VCaP (cell line): ENCODE data around the gene AFG3L2.

Source experiments
- H3K27ac ChIP-seq: fragments of 450-650 bp; 2 replicates; pipeline ENCODE4 v1.5.1; 2017
- TF ChIP-seq, protein P1 (sequence below): fragments of 450-650 bp; conservative IDR thresholded peaks from 2 replicates; pipeline ENCODE4 v1.5.1; 2017; ENCODE audit warnings: mild to moderate bottlenecking, moderate library complexity

Gene AFG3L2

DNA sequence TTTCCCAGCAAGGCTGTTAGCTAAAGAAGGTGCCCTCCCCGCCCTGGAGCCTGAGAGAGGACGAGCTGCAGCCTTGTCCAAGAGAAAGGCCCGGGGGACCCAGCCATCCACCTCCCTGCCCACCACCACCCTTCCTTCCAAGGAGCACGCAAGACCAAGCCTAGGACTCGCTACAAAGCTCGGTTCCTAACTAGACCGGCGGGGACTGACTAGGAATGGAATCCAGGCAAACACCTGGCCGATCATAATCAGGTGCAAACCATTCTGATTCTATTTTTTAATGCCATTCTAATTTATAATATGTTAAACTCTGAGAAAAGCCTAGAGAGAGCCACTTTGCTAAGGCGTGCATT lies 88.6 kb downstream of the AFG3L2 start:
- H3K27ac ChIP-seq: no peak overlapping the region
- TF ChIP-seq, protein P1, sequence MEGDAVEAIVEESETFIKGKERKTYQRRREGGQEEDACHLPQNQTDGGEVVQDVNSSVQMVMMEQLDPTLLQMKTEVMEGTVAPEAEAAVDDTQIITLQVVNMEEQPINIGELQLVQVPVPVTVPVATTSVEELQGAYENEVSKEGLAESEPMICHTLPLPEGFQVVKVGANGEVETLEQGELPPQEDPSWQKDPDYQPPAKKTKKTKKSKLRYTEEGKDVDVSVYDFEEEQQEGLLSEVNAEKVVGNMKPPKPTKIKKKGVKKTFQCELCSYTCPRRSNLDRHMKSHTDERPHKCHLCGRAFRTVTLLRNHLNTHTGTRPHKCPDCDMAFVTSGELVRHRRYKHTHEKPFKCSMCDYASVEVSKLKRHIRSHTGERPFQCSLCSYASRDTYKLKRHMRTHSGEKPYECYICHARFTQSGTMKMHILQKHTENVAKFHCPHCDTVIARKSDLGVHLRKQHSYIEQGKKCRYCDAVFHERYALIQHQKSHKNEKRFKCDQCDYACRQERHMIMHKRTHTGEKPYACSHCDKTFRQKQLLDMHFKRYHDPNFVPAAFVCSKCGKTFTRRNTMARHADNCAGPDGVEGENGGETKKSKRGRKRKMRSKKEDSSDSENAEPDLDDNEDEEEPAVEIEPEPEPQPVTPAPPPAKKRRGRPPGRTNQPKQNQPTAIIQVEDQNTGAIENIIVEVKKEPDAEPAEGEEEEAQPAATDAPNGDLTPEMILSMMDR: no peak

DNA sequence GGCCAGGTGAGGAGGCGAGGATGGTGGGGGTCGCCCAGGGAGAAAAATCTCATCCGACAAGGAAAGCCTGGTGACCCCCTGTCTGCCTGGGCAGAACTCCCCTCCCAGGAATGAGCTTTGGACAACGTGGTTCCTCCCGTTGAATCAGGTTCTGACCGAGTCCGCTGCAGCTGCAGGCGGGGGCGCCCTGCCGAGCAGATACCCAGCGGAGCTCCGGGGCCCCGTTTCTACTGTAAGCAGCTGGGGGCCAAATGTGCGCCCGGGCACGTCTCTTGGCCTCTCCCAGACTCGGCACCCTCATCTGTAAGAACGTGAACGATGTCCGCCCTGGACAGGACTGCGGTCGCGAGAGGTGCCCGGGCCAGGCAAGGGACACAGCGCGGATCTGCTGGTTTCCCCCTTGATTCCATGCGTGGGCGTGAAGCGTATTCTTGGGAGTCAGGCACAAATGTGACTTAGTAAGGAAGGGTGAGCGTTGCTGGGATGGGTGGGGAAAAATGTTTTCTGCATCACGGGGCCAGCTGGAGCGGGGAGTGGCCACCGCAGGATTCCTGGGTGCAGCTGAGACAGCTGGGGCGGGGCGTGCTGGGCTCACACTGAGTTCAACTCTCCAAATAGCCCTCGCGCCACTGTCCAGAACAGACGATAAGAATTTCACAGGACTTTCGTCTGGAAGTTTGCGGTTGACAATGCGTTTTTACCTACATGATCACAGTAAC lies 89.2 kb downstream of the AFG3L2 start:
- no peak overlapping the region for H3K27ac ChIP-seq
- TF ChIP-seq, protein P1: no peak

DNA sequence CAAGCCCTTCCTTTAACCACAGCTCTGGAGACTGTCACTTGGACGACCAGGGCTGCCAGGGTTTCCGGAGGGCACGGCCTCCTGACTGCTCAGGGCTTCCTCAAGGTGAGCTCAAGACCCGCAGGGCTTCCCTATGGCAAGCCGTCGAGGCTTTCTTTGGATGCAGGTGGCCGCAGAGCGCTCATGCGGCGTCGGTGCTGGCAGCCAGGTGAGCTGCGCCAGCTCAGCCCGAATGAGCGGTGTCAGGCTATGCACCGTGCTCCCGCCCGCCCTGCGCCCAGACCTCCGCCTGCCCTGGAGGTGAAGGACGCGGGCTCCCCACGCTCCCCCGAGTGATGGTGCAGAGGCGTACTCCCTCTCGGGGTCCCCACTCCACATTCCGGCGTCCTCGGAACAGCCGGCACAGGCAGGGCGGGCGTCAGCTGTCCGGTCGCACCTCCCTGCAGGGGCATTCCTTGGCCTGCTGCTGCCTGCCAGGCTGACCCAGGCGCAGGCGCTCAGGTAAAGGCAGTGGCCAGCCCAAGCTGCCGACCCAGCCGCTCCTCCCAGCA lies 89.8 kb downstream of the AFG3L2 start:
- TF ChIP-seq, protein P1: no peak
- no peak overlapping the region for H3K27ac ChIP-seq

DNA sequence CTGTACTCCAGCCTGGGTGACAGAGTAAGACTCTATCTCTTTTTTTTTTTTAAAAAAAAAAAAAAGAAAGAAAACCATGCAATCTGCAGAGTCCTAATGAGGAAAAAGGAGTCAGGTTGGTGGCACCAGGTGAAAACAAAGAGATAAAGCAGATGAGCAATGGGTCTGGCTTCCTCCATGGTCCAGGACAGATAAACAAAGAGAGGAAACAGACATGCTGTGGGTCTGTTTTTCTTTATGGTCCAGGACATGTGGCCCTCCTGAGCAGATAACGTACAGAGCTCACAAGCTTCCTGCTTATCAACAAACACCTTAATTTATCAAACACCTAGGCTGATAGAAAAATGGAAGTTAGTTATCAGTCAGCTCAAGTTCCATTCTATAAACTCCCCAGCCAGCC lies 93.4 kb downstream of the AFG3L2 start:
- TF ChIP-seq, protein P1: no peak

DNA sequence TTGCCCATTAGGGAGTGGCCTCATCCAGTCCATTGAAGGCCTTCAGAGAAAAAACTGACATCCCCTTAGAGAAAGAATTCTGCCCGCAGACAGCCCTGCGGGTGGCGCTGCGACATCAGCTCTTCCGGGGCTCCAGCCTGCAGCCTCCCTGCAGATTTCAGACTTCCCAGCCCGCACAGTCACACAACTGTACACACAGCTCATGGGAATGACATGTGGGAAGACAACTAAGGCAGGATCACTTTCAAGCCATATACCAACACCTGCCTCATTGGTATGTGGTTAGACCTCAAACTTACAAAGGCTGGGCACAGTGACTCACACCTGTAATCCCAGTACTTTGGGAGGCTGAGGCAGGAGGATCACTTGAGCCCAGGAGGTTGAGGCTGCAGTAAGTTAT lies 93.8 kb downstream of the AFG3L2 start:
- TF ChIP-seq, protein P1: no peak
- H3K27ac ChIP-seq: no peak overlapping the region

More for the DNA sequence above, 93.4 kb downstream of the AFG3L2 start:
- no peak overlapping the region for H3K27ac ChIP-seq

DNA sequence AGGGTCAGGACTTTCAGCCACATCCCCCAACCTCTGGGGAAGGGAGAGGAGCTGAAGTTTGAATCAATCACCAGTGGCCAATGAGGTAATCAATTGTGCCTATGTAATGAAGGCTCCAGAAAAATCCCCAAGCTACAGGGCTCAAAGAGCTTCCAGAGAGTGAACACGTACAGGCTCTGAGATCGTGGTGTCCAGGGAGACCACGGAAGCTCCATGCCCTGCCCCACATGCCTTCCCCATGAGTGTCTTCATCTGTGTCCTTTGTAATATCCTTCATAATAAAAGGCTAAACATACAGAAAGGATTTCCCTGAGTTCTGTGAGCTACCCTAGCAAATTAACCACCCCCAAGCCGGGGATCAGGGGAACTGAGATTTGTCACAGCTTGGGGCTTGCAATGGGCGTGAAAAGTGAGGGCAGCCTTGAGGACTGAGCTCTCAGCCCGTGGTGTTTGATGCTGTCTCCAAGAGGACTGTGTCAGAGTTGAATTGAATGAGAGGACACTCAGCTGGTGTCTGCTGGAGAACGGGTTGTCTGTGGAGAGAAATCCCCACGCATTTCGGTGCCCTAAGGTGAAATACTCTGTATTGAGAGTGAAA lies 94.5 kb downstream of the AFG3L2 start:
- no peak overlapping the region for H3K27ac ChIP-seq

DNA sequence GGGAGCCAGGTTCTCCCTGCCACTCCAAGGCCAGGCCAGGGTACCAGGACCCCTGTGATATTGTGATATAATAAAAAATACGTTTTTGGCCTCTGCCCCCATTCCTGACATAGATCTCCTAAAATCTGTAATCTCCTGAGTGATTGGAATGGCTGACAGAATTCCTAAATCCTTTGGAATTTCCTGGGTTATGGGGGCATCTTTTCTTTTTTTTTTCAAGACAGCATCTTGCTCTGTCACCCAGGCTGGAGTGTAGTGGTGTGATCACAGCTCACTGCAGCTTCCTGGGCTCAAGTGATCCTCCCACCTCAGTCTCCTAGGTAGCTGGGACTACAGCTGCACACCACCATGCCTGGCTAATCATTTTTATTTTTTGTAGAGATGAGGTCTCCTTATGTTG lies 95.2 kb downstream of the AFG3L2 start:
- H3K27ac ChIP-seq: no peak overlapping the region
- TF ChIP-seq, protein P1: no peak

More for the DNA sequence above, 94.5 kb downstream of the AFG3L2 start:
- TF ChIP-seq, protein P1: no peak
